Ishikawa (cell line): Measurements from ENCODE around the gene RBMS3.

Source experiments
- CEBPB ChIP-seq: IDR thresholded peaks from 2 replicates; pipeline ENCODE4 v1.6.1; 2012
- CREB1 ChIP-seq: IDR thresholded peaks from 2 replicates; pipeline ENCODE4 v1.6.1; 2012; ENCODE audit warnings: low read depth
- EGR1 ChIP-seq: IDR thresholded peaks from 2 replicates; pipeline ENCODE4 v1.6.1; 2012
- EP300 ChIP-seq: IDR thresholded peaks from 2 replicates; pipeline ENCODE4 v1.6.1; 2012; ENCODE audit warnings: borderline replicate concordance
- FOXM1 ChIP-seq: IDR thresholded peaks from 2 replicates; pipeline ENCODE4 v1.6.1; 2012; ENCODE audit warnings: low read depth, borderline replicate concordance
- NFIC ChIP-seq: IDR thresholded peaks from 2 replicates; pipeline ENCODE4 v1.6.1; 2012
- RAD21 ChIP-seq: IDR thresholded peaks from 2 replicates; pipeline ENCODE4 v1.6.1; 2012; ENCODE audit warnings: low read depth
- REST ChIP-seq: IDR thresholded peaks from 2 replicates; pipeline ENCODE4 v1.6.1; 2012; ENCODE audit warnings: low read depth, mild to moderate bottlenecking
- TAF1 ChIP-seq: IDR thresholded peaks from 2 replicates; pipeline ENCODE4 v1.6.1; 2012; ENCODE audit warnings: low read depth, mild to moderate bottlenecking
- TCF12 ChIP-seq: IDR thresholded peaks from 2 replicates; pipeline ENCODE4 v1.6.1; 2012; ENCODE audit warnings: low read depth
- TEAD4 ChIP-seq: IDR thresholded peaks from 2 replicates; pipeline ENCODE4 v1.6.1; 2012
- YY1 ChIP-seq: IDR thresholded peaks from 2 replicates; pipeline ENCODE4 v1.6.1; 2012; ENCODE audit warnings: low read depth
- ZBTB7A ChIP-seq: IDR thresholded peaks from 2 replicates; pipeline ENCODE4 v1.6.1; 2012; ENCODE audit warnings: low read depth
- TF ChIP-seq, protein P1 (sequence below): IDR thresholded peaks from 2 replicates; pipeline ENCODE4 v1.6.1; 2012
- TF ChIP-seq, protein P2 (sequence below): IDR thresholded peaks from 2 replicates; pipeline ENCODE4 v1.6.1; 2012

Gene RBMS3

DNA sequence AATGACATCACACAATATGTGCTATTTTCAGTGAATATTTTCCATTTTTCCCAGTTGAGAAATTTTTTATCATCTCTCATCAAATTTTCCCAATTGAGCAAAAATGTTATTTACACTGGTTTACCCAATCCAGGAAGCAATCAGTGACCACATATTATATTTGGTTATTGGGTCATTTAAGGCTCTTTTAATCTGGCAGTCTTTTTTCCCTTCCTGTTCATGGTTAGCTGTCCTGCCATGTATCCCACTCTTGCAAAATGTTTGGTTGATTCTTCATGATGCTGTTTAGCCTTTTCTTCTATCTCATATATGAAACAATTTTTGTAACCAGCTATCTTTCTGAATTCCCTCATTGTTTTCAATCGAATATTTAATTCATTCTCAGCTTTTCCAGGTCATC, 626.0 kb downstream of the RBMS3 start:
- TF ChIP-seq EP300: no peak
- TF ChIP-seq CREB1: no peak
- no peak for TF ChIP-seq REST
- TF ChIP-seq FOXM1: no peak
- no peak for TF ChIP-seq RAD21
- no peak for TF ChIP-seq NFIC
- no peak for TF ChIP-seq TAF1
- TF ChIP-seq TCF12: no peak

GRCh38 chr3:29912600-29913288, 631.9 kb downstream of the RBMS3 start:
- TF ChIP-seq CEBPB (no peak), CREB1 (no peak), RAD21 (no peak), REST (no peak), YY1 (no peak), TAF1 (no peak), EGR1 (no peak), TCF12 (no peak), ZBTB7A (no peak), EP300 (no peak), FOXM1 (no peak), TEAD4 (no peak), NFIC (no peak)
- TF ChIP-seq, protein P1, sequence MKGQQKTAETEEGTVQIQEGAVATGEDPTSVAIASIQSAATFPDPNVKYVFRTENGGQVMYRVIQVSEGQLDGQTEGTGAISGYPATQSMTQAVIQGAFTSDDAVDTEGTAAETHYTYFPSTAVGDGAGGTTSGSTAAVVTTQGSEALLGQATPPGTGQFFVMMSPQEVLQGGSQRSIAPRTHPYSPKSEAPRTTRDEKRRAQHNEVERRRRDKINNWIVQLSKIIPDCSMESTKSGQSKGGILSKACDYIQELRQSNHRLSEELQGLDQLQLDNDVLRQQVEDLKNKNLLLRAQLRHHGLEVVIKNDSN: no peak
- TF ChIP-seq, protein P2, sequence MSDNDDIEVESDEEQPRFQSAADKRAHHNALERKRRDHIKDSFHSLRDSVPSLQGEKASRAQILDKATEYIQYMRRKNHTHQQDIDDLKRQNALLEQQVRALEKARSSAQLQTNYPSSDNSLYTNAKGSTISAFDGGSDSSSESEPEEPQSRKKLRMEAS: no peak

GRCh38 chr3:29914861-29915524, 634.1 kb downstream of the RBMS3 start:
- TF ChIP-seq TCF12: no peak
- no peak for TF ChIP-seq TAF1
- no peak for TF ChIP-seq NFIC

- TF ChIP-seq, protein P1: no peak
- TF ChIP-seq EP300: no peak
- no peak for TF ChIP-seq REST
- TF ChIP-seq RAD21: no peak
- TF ChIP-seq, protein P2: no peak
- TF ChIP-seq ZBTB7A: no peak
- TF ChIP-seq TAF1: no peak
- TF ChIP-seq EGR1: no peak
- no peak for TF ChIP-seq CEBPB
- TF ChIP-seq CREB1: no peak
- TF ChIP-seq TCF12: no peak
- TF ChIP-seq FOXM1: no peak
- TF ChIP-seq TEAD4: no peak
- no peak for TF ChIP-seq NFIC
- TF ChIP-seq YY1: no peak
Observed at GRCh38 chr3:29919571-29919970, 638.7 kb downstream of the RBMS3 start.
